GM12878 (cell line): ENCODE results near the gene SORCS1.

Source experiments
- BRCA1 ChIP-seq: IDR thresholded peaks from 2 replicates; pipeline ENCODE4 v1.6.1; 2011; ENCODE audit warnings: low read depth, low read length, improper control_type of control experiment
- EGR1 ChIP-seq, 2 experiments: IDR thresholded peaks; 1 replicate in 1 of 2; 2 replicates in 1 of 2; pipeline ENCODE4 v1.6.1; 2011 to 2012; ENCODE audit warnings: low read depth in 2 of 2, low read length in 2 of 2, borderline replicate concordance in 1 of 2, mild to moderate bottlenecking in 1 of 2, moderate library complexity in 1 of 2
- EP300 ChIP-seq, 2 experiments: fragments of 150-350 bp in 1 of 2; IDR thresholded peaks; 2 replicates each; pipeline ENCODE4 v1.6.1; 2011 to 2012; ENCODE audit warnings: low read depth in 2 of 2, low read length in 2 of 2, borderline replicate concordance in 1 of 2, improper control_type of control experiment in 1 of 2, inconsistent platforms in 1 of 2; ENCODE audit not compliant: control insufficient read depth in 1 of 2
- JUND ChIP-seq: IDR thresholded peaks from 2 replicates; pipeline ENCODE4 v1.6.1; 2012; ENCODE audit warnings: low read depth, mild to moderate bottlenecking, low read length, improper control_type of control experiment, moderate library complexity
- MXI1 ChIP-seq: fragments of 150-350 bp; IDR thresholded peaks from 2 replicates; pipeline ENCODE4 v1.6.1; 2011; ENCODE audit warnings: low read depth, mild to moderate bottlenecking, inconsistent platforms, low read length, improper control_type of control experiment
- POLR2A ChIP-seq: IDR thresholded peaks from 2 replicates; pipeline ENCODE4 v1.6.1; 2011; ENCODE audit warnings: low read depth, mild to moderate bottlenecking, low read length
- TF ChIP-seq, protein P1 (sequence below), 3 experiments: IDR thresholded peaks in 2 of 3; conservative IDR thresholded peaks in 1 of 3; 2 replicates each; pipeline ENCODE4 v1.5.1; 2011; ENCODE audit warnings: low read depth in 3 of 3, low read length in 3 of 3, mild to moderate bottlenecking in 3 of 3, control low read depth in 2 of 3, moderate library complexity in 2 of 3, inconsistent platforms in 1 of 3, mixed read lengths in 1 of 3; ENCODE audit not compliant: control insufficient read depth in 2 of 3, insufficient read depth in 1 of 3; ENCODE audit errors: extremely low read depth in 1 of 3
- TF ChIP-seq, protein P2 (sequence below): IDR thresholded peaks from 2 replicates; pipeline ENCODE4 v1.6.1; 2012; ENCODE audit warnings: low read depth, low read length, improper control_type of control experiment

DNA sequence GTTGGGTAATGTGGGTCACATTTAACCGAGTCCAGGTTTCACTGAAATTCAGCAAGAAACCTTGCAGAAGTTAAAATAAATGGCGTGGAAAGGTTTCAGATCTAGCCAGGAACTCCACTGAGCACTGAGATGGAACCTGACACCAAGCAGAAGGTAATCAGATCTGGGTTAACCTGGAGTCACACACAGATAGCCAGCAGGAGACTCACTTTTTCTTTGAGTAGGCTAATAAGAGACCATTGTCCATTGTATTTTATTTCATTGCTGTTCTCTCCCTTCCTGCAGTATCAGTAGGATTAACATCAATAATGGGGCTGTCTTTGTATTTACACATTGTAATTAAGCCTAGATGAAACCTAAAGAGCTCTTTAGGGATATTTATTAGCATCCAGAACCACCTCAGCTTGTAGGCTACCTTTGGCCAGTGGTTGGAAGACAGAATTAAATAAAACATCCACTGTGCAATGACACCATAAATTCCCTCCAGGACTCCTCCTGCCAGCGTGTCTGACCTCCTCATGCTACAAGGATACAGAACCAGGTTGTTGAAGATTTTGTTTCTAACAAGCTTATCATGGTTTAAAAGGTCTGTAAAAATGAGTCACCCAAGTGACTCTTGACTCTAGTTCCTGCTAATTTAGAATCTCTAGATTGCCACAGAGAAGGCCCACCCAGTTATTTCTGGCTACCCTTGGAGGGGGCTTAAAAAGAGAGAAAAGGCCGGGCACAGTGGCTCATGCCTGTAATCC lies 151.1 kb downstream of the SORCS1 start:
- TF ChIP-seq JUND, result no peak
- TF ChIP-seq POLR2A, result no peak
- TF ChIP-seq BRCA1, result no peak
- TF ChIP-seq, protein P1, sequence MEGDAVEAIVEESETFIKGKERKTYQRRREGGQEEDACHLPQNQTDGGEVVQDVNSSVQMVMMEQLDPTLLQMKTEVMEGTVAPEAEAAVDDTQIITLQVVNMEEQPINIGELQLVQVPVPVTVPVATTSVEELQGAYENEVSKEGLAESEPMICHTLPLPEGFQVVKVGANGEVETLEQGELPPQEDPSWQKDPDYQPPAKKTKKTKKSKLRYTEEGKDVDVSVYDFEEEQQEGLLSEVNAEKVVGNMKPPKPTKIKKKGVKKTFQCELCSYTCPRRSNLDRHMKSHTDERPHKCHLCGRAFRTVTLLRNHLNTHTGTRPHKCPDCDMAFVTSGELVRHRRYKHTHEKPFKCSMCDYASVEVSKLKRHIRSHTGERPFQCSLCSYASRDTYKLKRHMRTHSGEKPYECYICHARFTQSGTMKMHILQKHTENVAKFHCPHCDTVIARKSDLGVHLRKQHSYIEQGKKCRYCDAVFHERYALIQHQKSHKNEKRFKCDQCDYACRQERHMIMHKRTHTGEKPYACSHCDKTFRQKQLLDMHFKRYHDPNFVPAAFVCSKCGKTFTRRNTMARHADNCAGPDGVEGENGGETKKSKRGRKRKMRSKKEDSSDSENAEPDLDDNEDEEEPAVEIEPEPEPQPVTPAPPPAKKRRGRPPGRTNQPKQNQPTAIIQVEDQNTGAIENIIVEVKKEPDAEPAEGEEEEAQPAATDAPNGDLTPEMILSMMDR (IDR thresholded peaks at IDR 0.05 in 2 of 3, conservative IDR thresholded peaks at IDR 0.05 in 1 of 3; ENCODE audit: control insufficient read depth in 2 of 3, extremely low read depth in 1 of 3, insufficient read depth in 1 of 3, low read depth in 3 of 3, low read length in 3 of 3), result no peak
- TF ChIP-seq, protein P2, sequence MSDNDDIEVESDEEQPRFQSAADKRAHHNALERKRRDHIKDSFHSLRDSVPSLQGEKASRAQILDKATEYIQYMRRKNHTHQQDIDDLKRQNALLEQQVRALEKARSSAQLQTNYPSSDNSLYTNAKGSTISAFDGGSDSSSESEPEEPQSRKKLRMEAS, result no peak
- no peak for TF ChIP-seq MXI1
- TF ChIP-seq EGR1 (IDR thresholded peaks at IDR 0.05; ENCODE audit: borderline replicate concordance in 1 of 2, low read depth in 2 of 2, low read length in 2 of 2), result no peak
- no peak for TF ChIP-seq EP300 (IDR thresholded peaks at IDR 0.05; ENCODE audit: borderline replicate concordance in 1 of 2, control insufficient read depth in 1 of 2, low read depth in 2 of 2, low read length in 2 of 2)
